ENCODE measurements around the gene TPR. TPM values are rescaled to one million over a fixed set of nuclear protein-coding genes. Genes with fewer than 3 reads are reported as not detected.

TPR gene
- total and polyA plus RNA-seq, 2 of the 8 experiments (the other 6 are each of a cell fraction or from before 2014, with no cell fraction given), result 57.1 to 102 TPM

DNA sequence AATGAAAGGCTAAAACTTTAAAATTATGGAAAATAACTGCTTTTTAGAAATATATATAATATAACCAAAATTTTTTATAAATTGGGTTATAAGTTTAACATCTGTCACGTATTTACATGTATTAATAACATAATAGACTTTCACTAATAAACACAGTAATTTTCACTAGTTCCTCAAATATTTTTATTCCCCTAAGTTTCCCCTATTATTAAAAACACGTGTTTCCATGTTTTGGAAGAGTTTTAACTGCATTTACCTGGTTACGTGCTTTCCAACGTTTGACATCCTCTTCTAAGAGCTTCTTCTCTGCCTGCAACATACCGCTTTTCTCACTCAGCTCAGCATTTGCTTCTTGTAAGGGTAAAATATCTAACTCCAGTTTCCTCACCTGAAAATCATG is 34.3 kb downstream of the TPR start:
- H3K9me3 ChIP-seq (ENCODE audit: insufficient read depth in 2 of 2, low read depth in 1 of 2, low read length in 1 of 2), result no peaks in the 10 kb centered on the region
- H3K4ac ChIP-seq (replicated peaks; ENCODE audit: insufficient read length, low read depth, low read length), result no peak overlapping the region
- no peaks in the 10 kb centered on the region for H3K79me1 ChIP-seq (ENCODE audit: low read depth, low read length)
- H3K4me1 ChIP-seq (replicated peaks in 1 of 4; ENCODE audit: control insufficient read depth in 3 of 4, insufficient read depth in 4 of 4, low read length in 3 of 4), result no peaks in the 10 kb centered on the region
- H3K4me2 ChIP-seq (ENCODE audit: insufficient read depth in 1 of 2, low read depth in 2 of 2, low read length in 2 of 2), result no peak overlapping the region
- DNase-seq (ENCODE audit: low read depth in 1 of 2, low spot score in 2 of 2) (no peak), FAIRE-seq (no peak)
- H4K20me1 ChIP-seq (replicated peaks in 1 of 2; ENCODE audit: control insufficient read depth in 1 of 2, insufficient read depth in 2 of 2, low read length in 2 of 2), result peaks cover 0 to 2% of the 10 kb centered on the region in 2 experiments
- no peak overlapping the region for H2BK5ac ChIP-seq (ENCODE audit: low read depth, low read length)
- WGBS, 2 experiments (ENCODE audit: extremely low coverage in 1 of 2, insufficient coverage in 1 of 2, insufficient read length in 1 of 2, insufficient replicate concordance in 2 of 2, low coverage in 1 of 2, low lambda C conversion rate in 2 of 2, missing lambda C conversion rate in 1 of 2), result 91% methylated on average over 5 of the region's 5 CpGs; no CpG with 5 or more reads in 1 of the 2 experiments
- peaks cover 20 to 91% (median 62%) of the 10 kb centered on the region in 4 experiments for H3K36me3 ChIP-seq (ENCODE audit: control insufficient read depth in 2 of 4, insufficient read depth in 4 of 4, low read length in 3 of 4)
- no peak overlapping the region for H3K14ac ChIP-seq (ENCODE audit: insufficient read length)
- no peaks in the 10 kb centered on the region for H3K23me2 ChIP-seq (ENCODE audit: low read depth, low read length)
- ChIA-PET CTCF (ENCODE audit: partially characterized antibody) (interaction anchor here (5.6 kb wide), 1 partner anchor 11 kb away, joined by 60 read pairs; no protein-coding TSS in a partner anchor), POLR2A (ENCODE audit: partially characterized antibody) (interaction anchor here (1.0 kb wide), 1 partner anchor 10 kb away, joined by 3 read pairs; no protein-coding TSS in a partner anchor)
- H4K8ac ChIP-seq (ENCODE audit: extremely low read depth, insufficient read depth, low read length), result no peak overlapping the region
- H4K91ac ChIP-seq (replicated peaks; ENCODE audit: insufficient read length, low read length), result no peak overlapping the region
- no peak overlapping the region for H2AFZ ChIP-seq (ENCODE audit: low read length)
- no peak overlapping the region for H3K4me3 ChIP-seq (ENCODE audit: extremely low read depth in 1 of 4, insufficient read depth in 2 of 4, low read depth in 3 of 4, low read length in 4 of 4)
- H3K27ac ChIP-seq (ENCODE audit: low read depth, low read length), result no peak overlapping the region
- H3K23ac ChIP-seq (ENCODE audit: insufficient read length), result no peak overlapping the region
- H3K27me3 ChIP-seq (replicated peaks in 1 of 4; ENCODE audit: control insufficient read depth in 3 of 4, extremely low read depth in 1 of 4, insufficient read depth in 3 of 4, low read length in 3 of 4), result no peaks in the 10 kb centered on the region
- H2BK15ac ChIP-seq (ENCODE audit: low read length), result no peak overlapping the region
- H2BK12ac ChIP-seq (ENCODE audit: low read depth, low read length), result no peak overlapping the region
- H3K9ac ChIP-seq (replicated peaks in 1 of 4; ENCODE audit: extremely low read depth in 1 of 4, low read depth in 3 of 4, low read length in 3 of 4), result no peak overlapping the region
- no peak overlapping the region for H4K5ac ChIP-seq (ENCODE audit: insufficient read length, low read depth, low read length)
- H3K18ac ChIP-seq (ENCODE audit: extremely low read depth, low read length), result no peak overlapping the region
- no peak for TF ChIP-seq KDM5A (IDR thresholded peaks at IDR 0.05; ENCODE audit: low read length)
- TF ChIP-seq TAF7 (optimal IDR thresholded peaks at IDR 0.05; ENCODE audit: borderline replicate concordance, low read depth, low read length), result no peak
- TF ChIP-seq GABPA (IDR thresholded peaks at IDR 0.05; ENCODE audit: borderline replicate concordance, insufficient read depth, low read length), result no peak
- TF ChIP-seq EZH2 (IDR thresholded peaks at IDR 0.05; ENCODE audit: low read depth, low read length, severe bottlenecking), result no peak
- no peak for TF ChIP-seq SIRT6 (IDR thresholded peaks at IDR 0.05; ENCODE audit: low read length)
- TF ChIP-seq EP300 (IDR thresholded peaks at IDR 0.05; ENCODE audit: borderline replicate concordance in 1 of 2, low read depth in 2 of 2, low read length in 2 of 2), result no peak
- TF ChIP-seq SUZ12 (IDR thresholded peaks at IDR 0.05; ENCODE audit: low read length), result no peak
- TF ChIP-seq CTCF (IDR thresholded peaks at IDR 0.05; ENCODE audit: control extremely low read depth in 1 of 3, insufficient read depth in 1 of 3, low read depth in 1 of 3, low read length in 3 of 3), result no peak
- no peak for TF ChIP-seq SP2 (IDR thresholded peaks at IDR 0.05; ENCODE audit: low read length)
- no peaks in the 10 kb centered on the region for H3K79me2 ChIP-seq (ENCODE audit: control insufficient read depth in 1 of 2, insufficient read depth in 2 of 2, low read length in 2 of 2)
- no peak overlapping the region for H2BK20ac ChIP-seq (ENCODE audit: low read length)
- H3K56ac ChIP-seq (replicated peaks; ENCODE audit: insufficient read length, low read depth, low read length), result no peak overlapping the region
- no peak overlapping the region for H2AK5ac ChIP-seq (ENCODE audit: low read depth, low read length)
- no peak overlapping the region for H2BK120ac ChIP-seq (replicated peaks; ENCODE audit: low read depth, low read length)
